K562 (cell line): ENCODE data around the gene SHTN1.

Source experiments
- TAL1 ChIP-seq: fragments of 450-650 bp; IDR thresholded peaks from 2 replicates; pipeline ENCODE4 v1.6.1; 2016; ENCODE audit warnings: mild to moderate bottlenecking
- YY1 ChIP-seq, 3 experiments: IDR thresholded peaks; 2 replicates each; pipeline ENCODE4 v1.6.1; 2011; ENCODE audit warnings: low read length in 2 of 3, mild to moderate bottlenecking in 2 of 3, moderate library complexity in 2 of 3, borderline replicate concordance in 1 of 3, control low read depth in 1 of 3, low read depth in 1 of 3; ENCODE audit not compliant: insufficient read depth in 3 of 3, insufficient replicate concordance in 2 of 3, control insufficient read depth in 1 of 3, insufficient read length in 1 of 3; ENCODE audit errors: extremely low read depth in 1 of 3
- ZNF232 ChIP-seq: sonication (generic); formaldehyde crosslinking; IDR thresholded peaks from 2 replicates; pipeline ENCODE4 v1.8.0; 2022; ENCODE audit warnings: mild to moderate bottlenecking, missing genetic modification reagents

DNA sequence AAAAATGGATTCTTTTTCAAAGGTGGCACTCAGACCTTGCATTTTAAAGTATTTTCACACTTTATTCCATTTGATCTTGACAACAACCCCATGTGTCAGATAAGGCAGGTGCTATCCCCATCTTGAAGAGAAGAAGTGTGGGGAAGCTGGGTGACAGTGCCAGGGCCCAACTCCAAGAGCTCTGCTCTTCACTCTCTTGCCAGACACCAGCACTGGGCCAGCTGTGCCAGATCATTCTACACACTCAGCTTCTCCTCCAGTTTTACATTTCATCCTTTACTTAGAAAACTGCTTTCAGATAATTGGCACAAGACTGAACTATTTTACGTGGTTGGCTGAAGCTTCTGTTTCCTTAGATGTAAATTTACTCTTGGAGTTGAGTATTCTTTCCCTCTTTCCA, 91.3 kb downstream of the SHTN1 start:
- TF ChIP-seq YY1 (IDR thresholded peaks at IDR 0.05; ENCODE audit: borderline replicate concordance in 1 of 3, control insufficient read depth in 1 of 3, extremely low read depth in 1 of 3, insufficient read depth in 3 of 3, insufficient read length in 1 of 3, insufficient replicate concordance in 2 of 3, low read depth in 1 of 3, low read length in 2 of 3) (no peak), ZNF232 (no peak), TAL1 (no peak)
